HepG2 (cell line): ENCODE data around the gene PACS1. TPM values are rescaled to one million over a fixed set of nuclear protein-coding genes. Genes with fewer than 3 reads are reported as not detected.

Experiments
- ADNP ChIP-seq: sonication (generic); formaldehyde crosslinking; IDR thresholded peaks from 2 replicates; pipeline ENCODE4 v1.4.0; 2020; ENCODE audit warnings: missing genetic modification reagents
- ELF3 ChIP-seq: IDR thresholded peaks from 2 replicates; pipeline ENCODE4 v1.6.1; 2016; ENCODE audit warnings: missing genetic modification reagents, missing compliant biosample characterization
- FOSL2 ChIP-seq: sonication (generic); formaldehyde crosslinking; IDR thresholded peaks from 2 replicates; pipeline ENCODE4 v1.4.0; 2020; ENCODE audit warnings: missing genetic modification reagents
- GABPA ChIP-seq, 2 experiments: IDR thresholded peaks; 2 replicates each; pipeline ENCODE4 v1.6.1; 2011 to 2016; ENCODE audit warnings: low read depth in 2 of 2, low read length in 1 of 2, missing biosample characterization in 1 of 2, missing genetic modification characterization in 1 of 2
- GATAD2A ChIP-seq: IDR thresholded peaks from 2 replicates; pipeline ENCODE4 v1.6.1; 2016
- HNRNPUL1 ChIP-seq: fragments of 200-400 bp; formaldehyde crosslinking; IDR thresholded peaks from 2 replicates; pipeline ENCODE4 v1.6.1; 2017; ENCODE audit warnings: low read depth, mild to moderate bottlenecking, low read length, moderate library complexity
- KDM5B ChIP-seq: sonication (generic); formaldehyde crosslinking; IDR thresholded peaks from 2 replicates; pipeline ENCODE4 v1.4.0; 2020; ENCODE audit warnings: missing genetic modification reagents, mild to moderate bottlenecking, borderline replicate concordance
- MAFF ChIP-seq: IDR thresholded peaks from 2 replicates; pipeline ENCODE4 v1.6.1; 2011; ENCODE audit warnings: low read depth, low read length, improper control_type of control experiment
- NCOA2 ChIP-seq: sonication (generic); formaldehyde crosslinking; IDR thresholded peaks from 2 replicates; pipeline ENCODE4 v1.8.0; 2022; ENCODE audit warnings: inconsistent platforms
- NR1H2 ChIP-seq: sonication (generic); formaldehyde crosslinking; IDR thresholded peaks from 2 replicates; pipeline ENCODE4 v1.8.1; 2022; ENCODE audit warnings: low read depth, missing genetic modification reagents, borderline replicate concordance
- SP5 ChIP-seq: IDR thresholded peaks from 2 replicates; pipeline ENCODE4 v1.6.1; 2016; ENCODE audit warnings: low read depth, borderline replicate concordance
- TEAD3 ChIP-seq: optimal IDR thresholded peaks from 2 replicates; pipeline ENCODE3; 2016; ENCODE audit warnings: borderline replicate concordance
- TSC22D2 ChIP-seq: sonication (generic); formaldehyde crosslinking; IDR thresholded peaks from 2 replicates; pipeline ENCODE4 v1.5.1; 2020; ENCODE audit warnings: missing genetic modification reagents, mild to moderate bottlenecking, borderline replicate concordance
- XRCC5 ChIP-seq: fragments of 200-400 bp; formaldehyde crosslinking; optimal IDR thresholded peaks from 2 replicates; pipeline ENCODE3; 2017; ENCODE audit warnings: mild to moderate bottlenecking, low read length
- ZBTB20 ChIP-seq: sonication (generic); formaldehyde crosslinking; IDR thresholded peaks from 2 replicates; pipeline ENCODE4 v1.8.1; 2023; ENCODE audit warnings: missing genetic modification reagents, low read depth, mild to moderate bottlenecking, borderline replicate concordance
- ZFP36 ChIP-seq: fragments of 150-350 bp; IDR thresholded peaks from 2 replicates; pipeline ENCODE4 v1.6.1; 2018; ENCODE audit warnings: borderline replicate concordance, low read length, low read depth; ENCODE audit not compliant: partially characterized antibody
- ZMYM2 ChIP-seq: sonication (generic); formaldehyde crosslinking; IDR thresholded peaks from 2 replicates; pipeline ENCODE4 v1.8.0; 2022; ENCODE audit warnings: mild to moderate bottlenecking, missing genetic modification reagents
- ZNF260 ChIP-seq: sonication (generic); formaldehyde crosslinking; IDR thresholded peaks from 2 replicates; pipeline ENCODE4 v1.4.0; 2020; ENCODE audit warnings: missing genetic modification reagents, low read depth, mild to moderate bottlenecking, borderline replicate concordance
- ZNF3 ChIP-seq: IDR thresholded peaks from 2 replicates; pipeline ENCODE4 v1.7.0; 2017; ENCODE audit warnings: inconsistent platforms
- ZNF333 ChIP-seq: sonication (generic); formaldehyde crosslinking; IDR thresholded peaks from 2 replicates; pipeline ENCODE4 v1.4.0; 2020; ENCODE audit warnings: mild to moderate bottlenecking, missing genetic modification reagents, borderline replicate concordance
- ZNF562 ChIP-seq: sonication (generic); formaldehyde crosslinking; IDR thresholded peaks from 2 replicates; pipeline ENCODE4 v1.8.0; 2022; ENCODE audit warnings: missing genetic modification reagents, borderline replicate concordance
- ZNF616 ChIP-seq: sonication (generic); formaldehyde crosslinking; IDR thresholded peaks from 2 replicates; pipeline ENCODE4 v1.5.0; 2020; ENCODE audit warnings: low read depth, mild to moderate bottlenecking, missing genetic modification reagents
- ZNF629 ChIP-seq: sonication (generic); formaldehyde crosslinking; conservative IDR thresholded peaks from 2 replicates; pipeline ENCODE4 v1.5.0; 2020; ENCODE audit warnings: missing genetic modification reagents
- ZNF781 ChIP-seq: sonication (generic); formaldehyde crosslinking; IDR thresholded peaks from 2 replicates; pipeline ENCODE4 v1.5.1; 2020; ENCODE audit warnings: borderline replicate concordance, mild to moderate bottlenecking, missing genetic modification reagents; ENCODE audit errors: not compliant biosample characterization
- polyA plus RNA-seq, 8 experiments: library from polyadenylated mRNA; depleted of rRNA in 3 of 8; stranded (reverse) in 7 of 8; unstranded in 1 of 8; fragments of >200 nt; fragmentation: Illumina TruSeq in 4 of 8; extraction: Trizol in 4 of 8; gene quantifications; 2 replicates each; pipeline versions ENCODE4 v1.2.1 to v1.2.3, GENCODE V29; 2011 to 2016; ENCODE audit warnings: low read depth in 4 of 8, missing spikeins in 1 of 8, mixed read lengths in 1 of 8; ENCODE audit not compliant: insufficient read depth in 1 of 8
- total RNA-seq, 5 experiments: library from RNA; depleted of rRNA; stranded (reverse); fragments of >200 nt; fragmentation: Illumina TruSeq; extraction: Trizol; gene quantifications; 2 replicates each; pipeline ENCODE4 v1.2.3, GENCODE V29; 2016; ENCODE audit warnings: low read depth in 1 of 5
- TF ChIP-seq, protein P1 (sequence below): sonication (generic); formaldehyde crosslinking; IDR thresholded peaks from 2 replicates; pipeline ENCODE4 v1.4.0; 2020; ENCODE audit warnings: mild to moderate bottlenecking, low read depth, missing genetic modification reagents
- TF ChIP-seq, protein P2 (sequence below): IDR thresholded peaks from 2 replicates; pipeline ENCODE4 v1.6.1; 2016
- TF ChIP-seq, protein P3 (sequence below): sonication (generic); formaldehyde crosslinking; IDR thresholded peaks from 2 replicates; pipeline ENCODE4 v1.9.0; 2022; ENCODE audit warnings: missing genetic modification reagents, mild to moderate bottlenecking, borderline replicate concordance

PACS1 gene
- total and polyA plus RNA-seq, 2 of the 13 experiments (the other 11 are each of a cell fraction or from before 2014, with no cell fraction given): 7.6 to 8.6 TPM

DNA sequence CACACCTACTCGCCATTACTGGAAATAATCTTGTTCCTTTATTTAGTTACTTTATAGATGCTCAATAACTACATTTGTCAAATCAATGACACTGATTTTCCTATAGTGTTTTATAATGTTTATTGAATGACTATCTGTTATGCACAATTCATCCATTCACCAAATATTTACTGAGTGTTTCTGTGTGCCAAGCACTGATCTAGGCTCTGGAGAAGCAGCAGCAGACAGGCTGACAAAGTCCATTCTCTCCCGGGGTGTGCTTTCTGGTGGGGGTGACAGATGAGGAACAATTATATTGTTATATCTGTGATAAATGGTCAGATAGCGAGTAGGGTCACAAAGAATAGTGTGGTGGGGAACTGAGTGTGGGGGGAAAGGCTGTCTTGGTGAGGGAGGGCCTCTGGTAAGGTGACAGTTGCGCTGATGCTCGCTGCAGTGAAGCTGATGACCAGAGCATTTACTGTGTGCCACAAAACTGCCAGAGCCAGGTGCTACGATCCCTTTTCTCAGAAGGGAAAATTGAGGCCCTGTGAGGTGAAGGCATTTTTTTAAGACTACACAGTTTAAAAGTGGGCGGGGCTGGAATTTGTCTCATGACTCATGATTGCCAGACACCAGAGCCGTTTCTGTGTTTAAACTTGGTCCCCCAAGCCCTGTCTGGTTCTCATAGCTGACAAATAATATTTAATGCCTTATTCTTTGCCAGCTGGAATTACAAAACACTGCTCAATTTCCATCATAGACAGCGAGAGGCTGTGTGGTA is 10.2 kb downstream of the PACS1 start (continued):
- TF ChIP-seq NR1H2 (CRISPR knock-in tag) (no peak), GATAD2A (no peak), TEAD3 (peak; percentile 11), ELF3 (no peak), FOSL2 (peak; percentile 66), ZMYM2 (no peak), NCOA2 (CRISPR knock-in tag) (no peak), KDM5B (no peak), ZNF260 (CRISPR knock-in tag) (no peak), MAFF (no peak), TSC22D2 (CRISPR knock-in tag) (no peak), XRCC5 (peak; percentile 44), ADNP (0 out of 2 replicates have a peak, but pooled peaks have one; percentile 36), ZNF562 (CRISPR knock-in tag) (no peak), GABPA (IDR thresholded peaks at IDR 0.05; ENCODE audit: low read depth, low read length) (no peak), GABPA (CRISPR knock-in tag; IDR thresholded peaks at IDR 0.05; ENCODE audit: low read depth) (no peak), ZBTB20 (no peak), ZFP36 (no peak), ZNF629 (CRISPR knock-in tag) (peak; percentile 95), SP5 (CRISPR knock-in tag) (peak; percentile 50; the same call in 1 of the 2 replicates), ZNF616 (CRISPR knock-in tag) (no peak), HNRNPUL1 (no peak), ZNF3 (CRISPR knock-in tag) (peak; percentile 73; the same call in 1 of the 2 replicates), ZNF333 (CRISPR knock-in tag) (no peak), ZNF781 (CRISPR knock-in tag) (no peak)
- TF ChIP-seq, protein P1, sequence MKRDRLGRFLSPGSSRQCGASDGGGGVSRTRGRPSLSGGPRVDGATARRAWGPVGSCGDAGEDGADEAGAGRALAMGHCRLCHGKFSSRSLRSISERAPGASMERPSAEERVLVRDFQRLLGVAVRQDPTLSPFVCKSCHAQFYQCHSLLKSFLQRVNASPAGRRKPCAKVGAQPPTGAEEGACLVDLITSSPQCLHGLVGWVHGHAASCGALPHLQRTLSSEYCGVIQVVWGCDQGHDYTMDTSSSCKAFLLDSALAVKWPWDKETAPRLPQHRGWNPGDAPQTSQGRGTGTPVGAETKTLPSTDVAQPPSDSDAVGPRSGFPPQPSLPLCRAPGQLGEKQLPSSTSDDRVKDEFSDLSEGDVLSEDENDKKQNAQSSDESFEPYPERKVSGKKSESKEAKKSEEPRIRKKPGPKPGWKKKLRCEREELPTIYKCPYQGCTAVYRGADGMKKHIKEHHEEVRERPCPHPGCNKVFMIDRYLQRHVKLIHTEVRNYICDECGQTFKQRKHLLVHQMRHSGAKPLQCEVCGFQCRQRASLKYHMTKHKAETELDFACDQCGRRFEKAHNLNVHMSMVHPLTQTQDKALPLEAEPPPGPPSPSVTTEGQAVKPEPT: no peak
- TF ChIP-seq, protein P2, sequence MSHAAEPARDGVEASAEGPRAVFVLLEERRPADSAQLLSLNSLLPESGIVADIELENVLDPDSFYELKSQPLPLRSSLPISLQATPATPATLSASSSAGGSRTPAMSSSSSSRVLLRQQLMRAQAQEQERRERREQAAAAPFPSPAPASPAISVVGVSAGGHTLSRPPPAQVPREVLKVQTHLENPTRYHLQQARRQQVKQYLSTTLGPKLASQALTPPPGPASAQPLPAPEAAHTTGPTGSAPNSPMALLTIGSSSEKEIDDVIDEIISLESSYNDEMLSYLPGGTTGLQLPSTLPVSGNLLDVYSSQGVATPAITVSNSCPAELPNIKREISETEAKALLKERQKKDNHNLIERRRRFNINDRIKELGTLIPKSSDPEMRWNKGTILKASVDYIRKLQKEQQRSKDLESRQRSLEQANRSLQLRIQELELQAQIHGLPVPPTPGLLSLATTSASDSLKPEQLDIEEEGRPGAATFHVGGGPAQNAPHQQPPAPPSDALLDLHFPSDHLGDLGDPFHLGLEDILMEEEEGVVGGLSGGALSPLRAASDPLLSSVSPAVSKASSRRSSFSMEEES (CRISPR knock-in tag): 0 out of 2 replicates have a peak, but pooled peaks have one; percentile 22
- TF ChIP-seq, protein P3, sequence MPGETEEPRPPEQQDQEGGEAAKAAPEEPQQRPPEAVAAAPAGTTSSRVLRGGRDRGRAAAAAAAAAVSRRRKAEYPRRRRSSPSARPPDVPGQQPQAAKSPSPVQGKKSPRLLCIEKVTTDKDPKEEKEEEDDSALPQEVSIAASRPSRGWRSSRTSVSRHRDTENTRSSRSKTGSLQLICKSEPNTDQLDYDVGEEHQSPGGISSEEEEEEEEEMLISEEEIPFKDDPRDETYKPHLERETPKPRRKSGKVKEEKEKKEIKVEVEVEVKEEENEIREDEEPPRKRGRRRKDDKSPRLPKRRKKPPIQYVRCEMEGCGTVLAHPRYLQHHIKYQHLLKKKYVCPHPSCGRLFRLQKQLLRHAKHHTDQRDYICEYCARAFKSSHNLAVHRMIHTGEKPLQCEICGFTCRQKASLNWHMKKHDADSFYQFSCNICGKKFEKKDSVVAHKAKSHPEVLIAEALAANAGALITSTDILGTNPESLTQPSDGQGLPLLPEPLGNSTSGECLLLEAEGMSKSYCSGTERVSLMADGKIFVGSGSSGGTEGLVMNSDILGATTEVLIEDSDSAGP (CRISPR knock-in tag): no peak
